D721Med (cell line): ENCODE measurements around the gene PGAM5.
"Not testable (repeated sequence)": the region's sequence is repeated elsewhere in the genome, so short reads cannot be mapped to it uniquely, and the experiment has no call there.

Experiments
- DNase-seq: peaks from one replicate; pipeline ENCODE4 v3.0.0; 2011; ENCODE audit warnings: low spot score; ENCODE audit not compliant: insufficient read length
- FAIRE-seq: peaks from 2 replicates; lab custom pipeline; 2011; peaks lifted over from hg19 to GRCh38; lab: Jason Lieb, UNC
- CTCF ChIP-seq: IDR thresholded peaks from 2 replicates; pipeline ENCODE4 v1.5.1; 2012; ENCODE audit warnings: mild to moderate bottlenecking, control low read depth; ENCODE audit not compliant: insufficient read depth; ENCODE audit errors: missing control alignments

The PGAM5 gene

GRCh38 chr12:132689227-132689626 lies 21.4 kb upstream of the PGAM5 start:
- no peak for TF ChIP-seq CTCF
- DNase-seq (no peak), FAIRE-seq (no peak)

GRCh38 chr12:132690112-132690511 lies 20.5 kb upstream of the PGAM5 start:
- TF ChIP-seq CTCF = no peak
- DNase-seq = no peak
- FAIRE-seq = no peak

GRCh38 chr12:132692030-132692429 lies 18.6 kb upstream of the PGAM5 start:
- not testable (repeated sequence) for FAIRE-seq, DNase-seq

- FAIRE-seq, DNase-seq: not testable (repeated sequence)
These were observed 15.8 kb upstream of the PGAM5 start for GRCh38 chr12:132694888-132695287.

- TF ChIP-seq CTCF = no peak
- DNase-seq = no peak
- FAIRE-seq = no peak
These were observed 15.2 kb upstream of the PGAM5 start for GRCh38 chr12:132695431-132695830.

- no peak for FAIRE-seq
These were observed 12.3 kb upstream of the PGAM5 start for GRCh38 chr12:132698341-132698740.

GRCh38 chr12:132700212-132700822 lies 10.3 kb upstream of the PGAM5 start:
- TF ChIP-seq CTCF = no peak
- no peak for DNase-seq
- FAIRE-seq = no peak

More at GRCh38 chr12:132698341-132698740, 12.3 kb upstream of the PGAM5 start:
- TF ChIP-seq CTCF = no peak
- DNase-seq = no peak

- DNase-seq (no peak), FAIRE-seq (no peak)
- TF ChIP-seq CTCF = no peak
These were observed 8.0 kb upstream of the PGAM5 start for GRCh38 chr12:132702640-132703039.
